ENCODE data around the gene C2orf78.

C2orf78 gene

GRCh38 chr2:73838889-73839534, 55.0 kb downstream of the C2orf78 start:
- no peak for DNase-seq

GRCh38 chr2:73839653-73840411, 55.8 kb downstream of the C2orf78 start:
- no peak for DNase-seq

- DNase-seq = no peak
Observed at GRCh38 chr2:73841912-73842738, 58.1 kb downstream of the C2orf78 start.

- DNase-seq = no peak
Observed at GRCh38 chr2:73842739-73843019, 58.7 kb downstream of the C2orf78 start.

GRCh38 chr2:73844087-73844486, 60.1 kb downstream of the C2orf78 start:
- no peak for DNase-seq

GRCh38 chr2:73850009-73850408, 66.0 kb downstream of the C2orf78 start:
- DNase-seq = no peak

GRCh38 chr2:73851274-73851673, 67.3 kb downstream of the C2orf78 start:
- no peak for DNase-seq

- DNase-seq = no peak
Observed at GRCh38 chr2:73852020-73852419, 68.0 kb downstream of the C2orf78 start.

- no peak for DNase-seq
Observed at GRCh38 chr2:73855526-73855925, 71.5 kb downstream of the C2orf78 start.

GRCh38 chr2:73856214-73856613, 72.2 kb downstream of the C2orf78 start:
- no peak for DNase-seq

GRCh38 chr2:73859721-73860586, 76.0 kb downstream of the C2orf78 start:
- peak; percentile 65 for DNase-seq

- no peak for DNase-seq
Observed at GRCh38 chr2:73862987-73863386, 79.0 kb downstream of the C2orf78 start.
